HG03521 (cell line): Measurements from ENCODE around the gene MFAP3.

Experiments
- ATAC-seq: cut with Tn5 transposase; IDR thresholded peaks from one replicate; pipeline ENCODE4 v1.9.1; 2021; ENCODE audit warnings: mild to moderate bottlenecking, moderate library complexity; ENCODE audit not compliant: unreplicated experiment

The MFAP3 gene

GRCh38 chr5:154088801-154089200, 50.0 kb downstream of the MFAP3 start:
- ATAC-seq, result no peak

GRCh38 chr5:154090656-154091055, 51.9 kb downstream of the MFAP3 start:
- no peak for ATAC-seq

GRCh38 chr5:154092356-154093141, 53.8 kb downstream of the MFAP3 start:
- no peak for ATAC-seq

- ATAC-seq, result no peak
Measured at GRCh38 chr5:154093142-154093532, 54.4 kb downstream of the MFAP3 start.

GRCh38 chr5:154095904-154096303, 57.1 kb downstream of the MFAP3 start:
- ATAC-seq, result no peak

GRCh38 chr5:154097031-154097430, 58.3 kb downstream of the MFAP3 start:
- no peak for ATAC-seq

- ATAC-seq, result no peak
Measured at GRCh38 chr5:154098465-154098864, 59.7 kb downstream of the MFAP3 start.

- no peak for ATAC-seq
Measured at GRCh38 chr5:154101184-154101583, 62.4 kb downstream of the MFAP3 start.

GRCh38 chr5:154103233-154103632, 64.5 kb downstream of the MFAP3 start:
- ATAC-seq, result no peak
